Gastrocnemius medialis (tissue), 4 donors: ENCODE results near the gene CUEDC2.

ENCODE experiments used
- CTCF ChIP-seq, 5 experiments: fragments of 450-650 bp in 3 of 5; fragments of 200-600 bp in 2 of 5; sonication (generic) in 2 of 5; IDR thresholded peaks in 4 of 5; conservative IDR thresholded peaks in 1 of 5; 1 replicate in 4 of 5; 2 replicates in 1 of 5; pipeline ENCODE4 v1.5.1; 2016 to 2019; ENCODE audit warnings: antibody characterized with exemption in 5 of 5, mild to moderate bottlenecking in 3 of 5, moderate library complexity in 3 of 5
- POLR2A ChIP-seq, 2 donors: fragments of 450-650 bp; IDR thresholded peaks; one replicate each; pipeline ENCODE4 v1.6.1; 2017; ENCODE audit warnings: antibody characterized with exemption in 2 of 2, mild to moderate bottlenecking in 2 of 2, moderate library complexity in 2 of 2

GRCh38 chr10:102479651-102480050 lies 47.3 kb upstream of the CUEDC2 start:
- TF ChIP-seq CTCF (IDR thresholded peaks at IDR 0.05 in 4 of 5, conservative IDR thresholded peaks at IDR 0.05 in 1 of 5) = no peak
- no peak for TF ChIP-seq POLR2A (IDR thresholded peaks at IDR 0.05)
